H9 (cell line): Measurements from ENCODE around the gene CRISPLD2. TPM values are rescaled to one million over a fixed set of nuclear protein-coding genes. Genes with fewer than 3 reads are reported as not detected.

Experiments
- DNase-seq: peaks from one replicate; pipeline ENCODE4 v3.0.0-alpha.2; 2017
- H2AFZ ChIP-seq: one replicate; pipeline ENCODE4 v1.6.1; 2013; ENCODE audit warnings: mild to moderate bottlenecking, low read length, control low read depth, moderate library complexity
- H2AK5ac ChIP-seq: 2 replicates; pipeline ENCODE4 v1.6.1; 2013; ENCODE audit warnings: low read length, control low read depth, mixed read lengths; ENCODE audit not compliant: insufficient read length
- H2BK120ac ChIP-seq: one replicate; pipeline ENCODE4 v1.6.1; 2013; ENCODE audit warnings: low read depth, mild to moderate bottlenecking, low read length, control low read depth, inconsistent platforms; ENCODE audit not compliant: poor library complexity, severe bottlenecking
- H2BK12ac ChIP-seq: 2 replicates; pipeline ENCODE4 v1.6.1; 2013; ENCODE audit warnings: low read length, control low read depth, mixed read lengths, low read depth; ENCODE audit not compliant: insufficient read length
- H2BK15ac ChIP-seq: 2 replicates; pipeline ENCODE4 v1.6.1; 2013; ENCODE audit warnings: low read depth, low read length, control low read depth
- H2BK20ac ChIP-seq: one replicate; pipeline ENCODE4 v1.6.1; 2013; ENCODE audit warnings: low read depth, mild to moderate bottlenecking, low read length, control low read depth, inconsistent platforms; ENCODE audit not compliant: poor library complexity, severe bottlenecking
- H2BK5ac ChIP-seq: 2 replicates; pipeline ENCODE4 v1.6.1; 2013; ENCODE audit warnings: low read length, control low read depth, mixed read lengths; ENCODE audit not compliant: insufficient read length
- H3K14ac ChIP-seq: 2 replicates; pipeline ENCODE4 v1.6.1; 2013; ENCODE audit warnings: low read length, control low read depth; ENCODE audit not compliant: insufficient read depth
- H3K18ac ChIP-seq: 2 replicates; pipeline ENCODE4 v1.6.1; 2013; ENCODE audit warnings: low read depth, mild to moderate bottlenecking, mixed read lengths, low read length, control low read depth; ENCODE audit not compliant: insufficient read length
- H3K23ac ChIP-seq: 2 replicates; pipeline ENCODE4 v1.6.1; 2013; ENCODE audit warnings: low read length, control low read depth, mixed read lengths, low read depth; ENCODE audit not compliant: insufficient read length
- H3K23me2 ChIP-seq: 2 replicates; pipeline ENCODE4 v1.6.1; 2013; ENCODE audit warnings: low read depth, mild to moderate bottlenecking, mixed read lengths, low read length, control low read depth; ENCODE audit not compliant: insufficient read length, poor library complexity, severe bottlenecking
- H3K27ac ChIP-seq: 2 replicates; pipeline ENCODE4 v1.5.1; 2013; ENCODE audit warnings: low read length, control low read depth, mixed read lengths, low read depth; ENCODE audit not compliant: insufficient read length
- H3K27me3 ChIP-seq: 2 replicates; pipeline ENCODE4 v1.6.1; 2013; ENCODE audit warnings: low read length, control low read depth, inconsistent platforms; ENCODE audit not compliant: insufficient read depth
- H3K4ac ChIP-seq: 2 replicates; pipeline ENCODE4 v1.6.1; 2013; ENCODE audit warnings: low read depth, mild to moderate bottlenecking, control low read depth, inconsistent platforms, low read length, moderate library complexity
- H3K4me1 ChIP-seq: 2 replicates; pipeline ENCODE4 v1.6.1; 2013; ENCODE audit warnings: low read length, control low read depth, inconsistent platforms; ENCODE audit not compliant: insufficient read depth
- H3K4me2 ChIP-seq: 2 replicates; pipeline ENCODE4 v1.6.1; 2013; ENCODE audit warnings: low read length, control low read depth, mixed read lengths; ENCODE audit not compliant: insufficient read length, insufficient read depth
- H3K56ac ChIP-seq: 2 replicates; pipeline ENCODE4 v1.6.1; 2013; ENCODE audit warnings: low read depth, mild to moderate bottlenecking, mixed read lengths, low read length, control low read depth; ENCODE audit not compliant: insufficient read length
- H3K79me1 ChIP-seq: 2 replicates; pipeline ENCODE4 v1.6.1; 2013; ENCODE audit warnings: low read depth, mild to moderate bottlenecking, moderate library complexity, low read length, control low read depth, inconsistent platforms; ENCODE audit not compliant: insufficient read depth, poor library complexity, severe bottlenecking
- H3K79me2 ChIP-seq: 2 replicates; pipeline ENCODE4 v1.6.1; 2013; ENCODE audit warnings: low read length, control low read depth, inconsistent platforms; ENCODE audit not compliant: insufficient read depth
- H3K9ac ChIP-seq: 2 replicates; pipeline ENCODE4 v1.6.1; 2013; ENCODE audit warnings: low read length, control low read depth, mixed read lengths; ENCODE audit not compliant: insufficient read length; ENCODE audit errors: extremely low read depth
- H3K9me3 ChIP-seq: one replicate; pipeline ENCODE4 v1.6.1; 2013; ENCODE audit warnings: low read depth, low read length, inconsistent platforms; ENCODE audit not compliant: control insufficient read depth
- H3T11ph ChIP-seq: one replicate; pipeline ENCODE4 v1.6.1; 2013; ENCODE audit warnings: mild to moderate bottlenecking, low read length, control low read depth, inconsistent platforms
- H4K20me1 ChIP-seq: one replicate; pipeline ENCODE4 v1.6.1; 2013; ENCODE audit not compliant: control insufficient read depth, insufficient read length, insufficient read depth
- H4K5ac ChIP-seq: 2 replicates; pipeline ENCODE4 v1.6.1; 2013; ENCODE audit warnings: low read depth, mild to moderate bottlenecking, mixed read lengths, low read length, control low read depth; ENCODE audit not compliant: insufficient read length
- H4K8ac ChIP-seq: replicated peaks from 2 replicates; pipeline ENCODE4 v1.6.1; 2013; ENCODE audit warnings: low read length, control low read depth, mixed read lengths, low read depth; ENCODE audit not compliant: insufficient read length
- H4K91ac ChIP-seq: 2 replicates; pipeline ENCODE4 v1.6.1; 2013; ENCODE audit warnings: low read depth, mild to moderate bottlenecking, moderate library complexity, mixed read lengths, low read length, control low read depth; ENCODE audit not compliant: insufficient read length
- H3K27ac Mint-ChIP-seq, 3 experiments: 2 replicates in 2 of 3; 3 replicates in 1 of 3; pipeline ENCODE4 v1.8.0; 2020 to 2021; ENCODE audit warnings: mixed read lengths in 3 of 3, mild to moderate bottlenecking in 1 of 3, moderate library complexity in 1 of 3
- H3K27me3 Mint-ChIP-seq: 2 replicates; pipeline ENCODE4 v1.8.0; 2021; ENCODE audit warnings: low read depth, mild to moderate bottlenecking, moderate library complexity, mixed read lengths
- H3K36me3 Mint-ChIP-seq, 3 experiments: 2 replicates in 2 of 3; 3 replicates in 1 of 3; pipeline ENCODE4 v1.8.0; 2020 to 2021; ENCODE audit warnings: low read depth in 3 of 3, mixed read lengths in 3 of 3; ENCODE audit not compliant: insufficient read depth in 1 of 3
- H3K4me1 Mint-ChIP-seq, 2 experiments: 2 replicates each; pipeline ENCODE4 v1.8.0; 2020; ENCODE audit warnings: mixed read lengths in 2 of 2
- H3K4me3 Mint-ChIP-seq, 2 experiments: 2 replicates in 1 of 2; 3 replicates in 1 of 2; pipeline ENCODE4 v1.8.0; 2020 to 2021; ENCODE audit warnings: mild to moderate bottlenecking in 2 of 2, mixed read lengths in 2 of 2, moderate library complexity in 1 of 2
- H3K9me3 Mint-ChIP-seq, 2 experiments: 2 replicates in 1 of 2; 3 replicates in 1 of 2; pipeline ENCODE4 v1.8.0; 2020; ENCODE audit warnings: mild to moderate bottlenecking in 2 of 2, mixed read lengths in 2 of 2, moderate library complexity in 1 of 2
- WGBS: extraction: QIAGEN DNeasy Blood & Tissue Kit; methylation state at CpG from one replicate; pipeline ENCODE4 v1.1.7; 2013; ENCODE audit warnings: missing lambda C conversion rate, low lambda C conversion rate, mixed read lengths; ENCODE audit not compliant: insufficient read length; ENCODE audit errors: extremely low coverage; 5-methylcytosine and 5-hydroxymethylcytosine counted together
- total RNA-seq: library from RNA; stranded (reverse); gene quantifications from 2 replicates; pipeline ENCODE4 v1.2.1, GENCODE V29; 2021
- TF ChIP-seq, protein P1 (sequence below): fragments of 200-600 bp; sonication (generic); conservative IDR thresholded peaks from 3 replicates; pipeline ENCODE4 v1.8.0; 2021; ENCODE audit warnings: antibody characterized with exemption, mild to moderate bottlenecking

Gene CRISPLD2
- total RNA-seq, 1 experiment from 2014 or later, result 2.3 TPM

GRCh38 chr16:84780544-84781376, 39.0 kb upstream of the CRISPLD2 start:
- WGBS, result no CpG with 5 or more reads among the region's 12 CpGs
- H4K8ac ChIP-seq, result no peak overlapping the region
- H3K27ac ChIP-seq, result no peak overlapping the region

More at GRCh38 chr16:84780544-84781376, 39.0 kb upstream of the CRISPLD2 start:
- H3K9ac ChIP-seq, result no peak overlapping the region
- H3T11ph ChIP-seq, result no peak overlapping the region
- Mint-ChIP-seq H3K27ac (no peak overlapping the region; a peak in 1 of 7 replicates), H3K4me3 (no peak overlapping the region), H3K27me3 (no peaks in the 10 kb centered on the region), H3K9me3 (no peaks in the 10 kb centered on the region; a peak in 1 of 5 replicates), H3K4me1 (no peaks in the 10 kb centered on the region), H3K36me3 (peaks cover 42 to 49% (median 45%) of the 10 kb centered on the region in 3 experiments)
- H3K56ac ChIP-seq, result no peak overlapping the region
- no peak overlapping the region for H3K14ac ChIP-seq
- no peak overlapping the region for H4K5ac ChIP-seq
- no peaks in the 10 kb centered on the region for H3K27me3 ChIP-seq
- no peak overlapping the region for H2BK12ac ChIP-seq
- no peaks in the 10 kb centered on the region for H3K23me2 ChIP-seq
- no peak overlapping the region for H2BK20ac ChIP-seq
- H3K79me1 ChIP-seq, result no peaks in the 10 kb centered on the region
- H3K4me1 ChIP-seq, result no peaks in the 10 kb centered on the region
- no peak overlapping the region for H4K91ac ChIP-seq
- DNase-seq, result no peak
- no peak overlapping the region for H2BK15ac ChIP-seq
- H3K9me3 ChIP-seq, result no peaks in the 10 kb centered on the region
- H3K18ac ChIP-seq, result no peak overlapping the region
- no peak overlapping the region for H3K4ac ChIP-seq
- H2BK120ac ChIP-seq, result no peak overlapping the region
- no peaks in the 10 kb centered on the region for H4K20me1 ChIP-seq
- H2AFZ ChIP-seq, result no peak overlapping the region
- no peak overlapping the region for H2BK5ac ChIP-seq
- no peak overlapping the region for H3K4me2 ChIP-seq
- TF ChIP-seq, protein P1, sequence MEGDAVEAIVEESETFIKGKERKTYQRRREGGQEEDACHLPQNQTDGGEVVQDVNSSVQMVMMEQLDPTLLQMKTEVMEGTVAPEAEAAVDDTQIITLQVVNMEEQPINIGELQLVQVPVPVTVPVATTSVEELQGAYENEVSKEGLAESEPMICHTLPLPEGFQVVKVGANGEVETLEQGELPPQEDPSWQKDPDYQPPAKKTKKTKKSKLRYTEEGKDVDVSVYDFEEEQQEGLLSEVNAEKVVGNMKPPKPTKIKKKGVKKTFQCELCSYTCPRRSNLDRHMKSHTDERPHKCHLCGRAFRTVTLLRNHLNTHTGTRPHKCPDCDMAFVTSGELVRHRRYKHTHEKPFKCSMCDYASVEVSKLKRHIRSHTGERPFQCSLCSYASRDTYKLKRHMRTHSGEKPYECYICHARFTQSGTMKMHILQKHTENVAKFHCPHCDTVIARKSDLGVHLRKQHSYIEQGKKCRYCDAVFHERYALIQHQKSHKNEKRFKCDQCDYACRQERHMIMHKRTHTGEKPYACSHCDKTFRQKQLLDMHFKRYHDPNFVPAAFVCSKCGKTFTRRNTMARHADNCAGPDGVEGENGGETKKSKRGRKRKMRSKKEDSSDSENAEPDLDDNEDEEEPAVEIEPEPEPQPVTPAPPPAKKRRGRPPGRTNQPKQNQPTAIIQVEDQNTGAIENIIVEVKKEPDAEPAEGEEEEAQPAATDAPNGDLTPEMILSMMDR, result no peak
- H3K79me2 ChIP-seq, result no peaks in the 10 kb centered on the region
- H3K23ac ChIP-seq, result no peak overlapping the region
- no peak overlapping the region for H2AK5ac ChIP-seq
